ENCODE results near the gene VAV2.
"Not testable (repeated sequence)": the region's sequence is repeated elsewhere in the genome, so short reads cannot be mapped to it uniquely, and the experiment has no call there.

The VAV2 gene

DNA sequence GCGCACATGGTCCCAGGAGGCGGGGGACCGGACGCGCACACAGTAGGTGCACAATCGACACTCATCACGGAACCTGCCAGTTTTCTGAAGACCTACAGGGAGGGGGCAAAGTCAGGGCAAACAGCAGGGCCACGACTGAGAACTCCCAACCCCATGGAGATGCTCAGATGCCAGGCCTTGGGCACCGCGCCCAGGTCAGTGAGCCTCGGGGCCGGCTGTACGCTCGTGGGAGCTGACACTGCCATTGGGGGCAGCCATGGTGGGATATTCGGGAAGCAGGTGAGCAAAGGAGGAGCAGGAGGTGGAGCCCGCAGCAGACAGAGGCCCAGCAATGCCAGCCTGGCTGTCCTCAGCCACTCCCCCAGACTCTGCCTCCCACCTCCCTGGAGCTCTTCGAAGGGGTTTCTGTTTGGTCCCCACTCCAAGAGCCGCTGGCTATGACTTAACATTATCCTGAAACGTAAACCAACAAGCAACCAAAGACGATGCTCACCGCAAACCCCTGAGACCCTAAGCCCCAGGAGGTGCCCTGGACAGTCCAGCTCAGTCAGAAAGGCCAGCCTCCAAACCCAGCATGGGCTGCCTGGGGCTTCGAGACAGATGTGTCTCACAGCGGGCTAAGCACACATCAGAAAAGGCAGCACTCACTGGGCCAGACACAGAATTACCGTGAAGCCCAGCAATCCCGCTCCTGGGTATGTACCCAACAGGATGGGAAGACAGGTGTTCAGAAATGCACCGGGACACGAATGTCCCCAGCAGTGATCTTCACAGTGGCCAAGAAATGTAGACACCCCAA is 78.4 kb downstream of the VAV2 start:
- no peak for DNase-seq

DNA sequence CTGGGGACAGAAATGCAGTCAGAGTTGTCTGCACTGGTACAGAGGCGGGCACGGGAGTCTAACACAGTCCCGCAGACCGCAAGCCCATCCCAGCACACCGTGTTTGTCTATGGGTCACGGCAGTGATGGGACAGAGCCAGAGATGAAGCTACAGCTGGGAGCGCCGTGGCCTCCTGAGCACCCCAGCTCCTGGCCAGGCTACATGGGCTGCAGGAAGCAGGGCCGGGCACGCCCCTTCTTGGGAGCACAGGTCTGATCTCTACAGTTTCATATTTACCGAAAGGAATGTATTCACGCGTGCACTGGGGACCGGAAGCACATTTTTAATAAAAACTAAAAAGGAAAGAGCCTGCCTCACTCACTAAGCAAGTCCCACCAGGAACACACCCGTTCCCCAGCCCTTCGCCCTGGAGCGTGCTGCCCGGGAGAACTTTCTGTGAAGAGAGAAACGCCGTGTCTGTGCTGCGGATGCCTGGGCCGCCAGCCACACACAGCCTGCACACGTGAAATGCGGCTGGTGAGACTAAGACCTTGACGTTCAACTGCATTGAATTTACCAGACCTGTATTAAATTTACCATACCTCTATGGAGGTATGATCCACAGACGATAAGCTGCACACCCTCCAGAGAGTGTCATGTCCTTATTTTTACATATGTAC is 81.1 kb downstream of the VAV2 start:
- DNase-seq = no peak

DNA sequence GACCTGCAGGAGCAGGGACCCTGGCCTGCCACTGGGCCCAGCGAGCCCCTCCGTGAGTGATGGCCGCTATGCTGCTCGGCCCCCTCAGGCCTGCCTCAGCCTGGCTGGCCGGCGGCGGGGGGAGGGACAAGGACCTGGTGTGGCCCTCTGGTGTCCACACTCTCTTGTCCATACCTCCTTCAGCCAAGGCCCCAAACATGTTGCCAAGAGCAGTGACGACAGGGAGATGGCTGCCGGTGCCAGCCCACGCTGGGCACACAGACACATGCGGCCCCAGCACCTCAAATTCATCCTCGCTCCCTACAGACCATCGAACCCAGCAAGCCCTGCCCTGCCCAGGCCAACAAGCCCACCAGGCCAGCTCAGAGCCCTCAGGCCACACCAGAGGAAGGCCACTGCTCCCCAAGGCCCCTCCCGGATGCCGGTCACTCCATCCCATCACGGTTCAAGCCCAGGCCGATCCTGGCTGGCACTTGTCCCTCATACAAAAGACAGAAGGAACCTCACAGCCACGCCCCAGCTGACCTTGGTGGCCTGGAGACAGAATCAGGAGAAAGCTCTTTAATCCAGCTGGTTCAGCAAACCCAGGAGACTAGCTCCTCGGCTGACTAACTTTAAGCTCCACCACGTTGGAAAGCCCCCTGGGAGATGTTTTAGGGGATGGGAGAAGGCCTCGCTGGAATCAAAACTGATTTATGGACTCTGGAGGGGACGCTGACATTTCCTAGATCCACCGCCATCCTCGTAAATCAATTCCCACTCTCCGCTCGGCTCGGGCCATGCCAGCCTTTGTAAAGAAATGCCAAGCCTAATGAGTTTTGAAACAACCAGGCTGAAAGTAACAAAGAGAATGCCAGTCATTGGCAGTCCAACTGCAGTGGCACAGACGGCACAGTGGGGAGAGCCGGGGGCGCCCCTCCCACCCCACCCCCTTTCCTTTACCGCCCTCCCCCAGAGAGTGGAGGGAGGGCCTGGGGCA is 84.9 kb downstream of the VAV2 start:
- no peak for DNase-seq

DNA sequence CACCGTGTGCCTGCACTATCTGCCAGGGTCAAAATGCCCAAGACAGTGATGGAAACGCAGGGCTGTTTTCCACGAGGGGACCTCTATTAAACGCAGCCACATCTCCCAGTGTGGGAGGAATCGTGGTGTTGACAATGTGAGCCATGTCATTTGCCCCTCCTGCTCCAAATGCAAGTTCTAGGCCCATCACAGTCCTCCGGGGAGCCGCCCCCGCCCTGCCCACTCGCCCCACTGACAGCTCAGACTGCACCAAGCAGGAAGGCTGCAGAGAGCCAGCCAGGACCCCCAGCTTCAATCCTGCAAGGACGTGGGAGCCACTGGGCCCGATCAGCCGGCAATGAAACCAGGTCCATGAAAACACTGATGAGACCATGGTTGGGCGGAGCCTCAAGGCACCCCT is 85.9 kb downstream of the VAV2 start:
- DNase-seq = no peak

DNA sequence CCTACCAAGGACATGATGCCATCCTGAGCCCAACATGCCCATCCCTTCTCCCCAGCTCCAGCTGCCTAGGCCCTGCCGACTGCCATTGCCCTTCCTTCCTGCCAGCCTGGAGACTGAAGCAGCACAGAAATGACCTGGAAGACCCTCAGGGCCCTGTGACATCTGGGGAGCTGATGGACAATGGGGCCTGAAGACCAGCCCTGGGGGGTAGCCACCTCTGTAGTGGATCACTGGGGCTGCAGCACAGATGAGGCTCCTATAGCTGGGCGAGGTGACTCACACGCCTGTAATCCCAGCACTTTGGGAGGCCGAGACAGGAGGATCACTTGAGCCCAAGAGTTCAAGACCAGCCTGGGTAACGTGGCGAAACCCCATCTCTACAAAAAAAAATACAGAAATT is 86.6 kb downstream of the VAV2 start:
- DNase-seq = no peak

DNA sequence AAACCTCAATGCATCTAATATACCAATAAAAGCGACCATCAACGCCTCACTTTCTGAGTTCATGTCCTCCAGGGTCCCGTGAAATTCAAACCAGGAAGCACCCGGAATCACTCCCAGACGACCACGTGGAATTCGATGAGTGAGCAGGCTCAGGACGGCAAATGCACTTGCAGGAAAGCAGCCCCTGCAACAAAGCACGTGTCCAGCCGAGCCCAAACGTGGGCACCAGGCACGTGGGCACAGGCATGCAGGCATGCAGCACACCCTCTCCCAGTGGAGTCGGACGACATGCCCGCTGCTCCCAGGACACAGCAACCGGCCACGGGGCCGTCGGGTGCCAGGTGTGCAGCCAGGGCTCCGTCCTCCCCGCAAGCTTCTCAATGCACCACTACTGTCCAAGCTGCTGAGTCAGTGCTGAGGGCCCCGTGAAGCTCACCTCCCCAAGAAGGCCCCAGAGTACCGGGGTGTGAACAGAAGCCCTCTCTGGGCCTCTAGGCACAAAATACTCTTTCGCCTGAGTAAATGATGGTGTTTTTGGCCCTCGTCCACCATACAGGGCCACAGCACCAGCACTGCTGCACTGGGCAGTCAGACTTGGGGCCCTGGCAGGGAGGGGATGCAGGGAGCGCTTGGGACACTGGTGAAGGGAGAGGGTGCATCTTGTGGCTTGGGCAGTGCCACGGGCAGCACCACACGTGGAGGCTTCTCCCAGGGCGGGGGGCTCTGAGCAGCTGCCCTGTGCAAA is 87.6 kb downstream of the VAV2 start:
- DNase-seq = no peak

DNA sequence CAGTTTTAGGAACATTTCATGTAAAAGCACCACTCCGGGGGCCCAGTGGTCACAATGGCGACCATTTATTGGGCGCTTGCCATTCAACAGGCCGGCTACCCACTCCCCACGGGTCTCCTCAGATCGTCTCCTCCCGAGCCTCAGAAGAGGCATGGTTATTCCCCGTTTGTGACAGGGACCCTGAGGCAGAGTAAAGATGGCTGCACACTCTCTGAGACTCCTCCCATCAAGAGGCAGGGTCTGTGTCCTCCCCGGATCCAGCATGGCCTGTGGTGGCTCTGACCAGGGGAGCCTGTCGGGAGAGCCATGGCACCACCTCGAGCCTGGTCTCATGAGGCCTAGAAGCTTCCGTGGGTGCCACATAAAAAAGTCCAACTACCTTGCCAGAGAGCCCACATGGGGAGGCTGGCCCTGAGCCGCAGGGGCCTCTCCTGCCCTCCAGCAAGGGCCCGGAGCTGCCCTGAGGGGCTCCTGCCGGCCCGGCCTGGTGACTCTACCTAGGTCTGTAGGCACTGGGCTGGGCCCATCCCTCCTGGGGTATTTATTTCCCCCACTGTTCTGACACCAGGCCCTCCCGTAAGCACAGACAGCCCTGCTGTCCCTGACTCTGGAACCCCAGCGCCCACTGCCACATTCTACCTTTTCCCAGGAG is 90.8 kb downstream of the VAV2 start:
- DNase-seq = no peak

DNA sequence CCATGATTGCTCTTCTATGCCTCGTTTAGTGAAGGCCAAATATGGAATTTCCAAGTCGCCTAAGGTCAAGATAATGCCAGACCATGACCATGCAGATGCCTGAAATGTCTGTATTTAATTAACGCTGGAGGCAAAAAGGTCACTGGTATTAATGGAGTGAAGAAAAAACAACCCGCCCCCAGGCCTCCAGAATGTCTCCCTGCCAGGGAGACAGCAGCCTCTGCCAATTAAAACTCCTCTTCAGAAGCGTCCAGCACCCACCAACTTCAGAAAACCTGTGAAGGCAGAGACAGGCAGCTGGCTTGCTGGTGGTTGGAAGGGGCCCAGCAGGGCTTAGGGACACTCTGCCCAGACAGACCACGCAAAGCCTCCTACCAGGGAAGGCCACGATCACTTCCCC is 94.4 kb downstream of the VAV2 start:
- DNase-seq = no peak

DNA sequence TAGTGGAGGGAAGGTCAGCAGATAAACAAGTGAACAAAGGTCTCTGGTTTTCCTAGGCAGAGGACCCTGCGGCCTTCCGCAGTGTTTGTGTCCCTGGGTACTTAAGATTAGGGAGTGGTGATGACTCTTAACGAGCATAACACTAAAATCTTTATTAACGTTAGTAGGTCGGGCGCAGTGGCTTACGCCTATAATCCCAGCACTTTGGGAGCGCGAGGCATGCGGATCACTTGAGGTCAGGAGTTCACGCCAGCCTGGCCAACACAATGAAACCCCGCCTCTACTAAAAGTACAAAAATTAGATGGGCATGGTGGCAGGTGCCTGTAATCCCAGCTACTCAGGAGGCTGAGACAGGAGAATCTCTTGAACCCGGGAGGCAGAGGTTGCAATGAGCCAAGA is 96.1 kb downstream of the VAV2 start:
- not testable (repeated sequence) for DNase-seq

DNA sequence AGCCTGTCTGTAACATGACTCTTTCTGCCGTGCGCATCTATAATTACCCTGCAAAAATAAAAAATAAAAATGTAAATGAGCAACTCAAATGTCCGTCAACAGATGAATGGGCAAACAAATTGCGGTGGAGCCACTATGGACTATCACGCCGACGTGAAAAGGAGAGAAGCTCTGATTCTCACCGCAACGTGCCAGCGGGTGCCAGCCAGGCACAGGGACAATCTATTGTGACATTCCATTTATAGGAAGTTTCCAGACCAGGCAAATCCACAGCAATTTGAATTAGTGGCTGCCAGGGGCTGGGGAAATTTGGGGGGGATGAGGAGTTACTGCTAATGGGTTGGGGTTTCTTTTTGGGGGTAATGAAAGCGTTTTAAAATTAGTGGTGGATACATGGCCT is 96.8 kb downstream of the VAV2 start:
- DNase-seq = no peak

DNA sequence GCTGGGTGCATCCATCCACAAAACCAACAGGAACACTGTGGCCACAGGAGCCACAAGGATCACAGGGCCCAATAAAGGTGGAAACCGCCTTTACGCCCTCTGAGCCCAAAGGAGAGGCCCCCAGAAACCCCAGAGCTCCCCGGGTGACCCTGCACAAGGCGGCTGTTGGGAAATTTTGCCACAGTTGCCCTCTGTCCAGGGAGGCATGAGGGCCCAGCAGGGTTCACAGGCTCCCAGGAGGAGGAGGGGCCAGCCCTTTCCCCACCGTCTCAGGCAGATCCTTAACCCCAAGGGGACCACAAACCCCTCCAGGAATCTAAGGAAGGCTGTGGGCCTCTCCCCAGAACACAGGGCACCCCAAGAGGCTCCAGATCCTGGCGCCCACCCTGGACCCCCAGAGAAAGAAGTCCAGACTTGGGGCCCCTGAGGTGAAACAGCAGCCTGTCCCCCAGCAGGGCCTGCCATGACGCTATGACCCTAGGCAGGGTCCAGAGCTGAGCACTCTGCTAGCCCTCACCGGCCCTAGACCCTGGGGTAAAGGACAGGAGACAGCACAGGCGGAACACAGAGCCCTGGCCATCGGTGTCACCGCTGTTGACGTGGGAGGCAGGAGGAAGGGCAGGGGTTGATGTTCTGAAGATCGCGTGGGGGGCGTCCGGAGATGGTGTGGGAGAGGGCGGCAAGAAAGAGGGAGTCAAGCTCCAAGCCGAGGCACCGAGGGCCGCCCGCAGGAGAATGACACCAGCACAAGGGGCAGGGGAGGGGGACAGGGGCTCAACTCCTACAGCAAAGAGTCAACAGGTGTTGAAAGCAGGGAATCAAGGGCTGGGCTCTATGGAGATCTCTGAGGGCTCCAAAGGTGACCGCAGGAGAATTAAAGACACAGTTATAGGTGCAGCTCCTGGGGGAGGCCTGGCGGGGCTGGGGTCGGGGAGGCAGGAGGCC is 97.5 kb downstream of the VAV2 start:
- DNase-seq = no peak

DNA sequence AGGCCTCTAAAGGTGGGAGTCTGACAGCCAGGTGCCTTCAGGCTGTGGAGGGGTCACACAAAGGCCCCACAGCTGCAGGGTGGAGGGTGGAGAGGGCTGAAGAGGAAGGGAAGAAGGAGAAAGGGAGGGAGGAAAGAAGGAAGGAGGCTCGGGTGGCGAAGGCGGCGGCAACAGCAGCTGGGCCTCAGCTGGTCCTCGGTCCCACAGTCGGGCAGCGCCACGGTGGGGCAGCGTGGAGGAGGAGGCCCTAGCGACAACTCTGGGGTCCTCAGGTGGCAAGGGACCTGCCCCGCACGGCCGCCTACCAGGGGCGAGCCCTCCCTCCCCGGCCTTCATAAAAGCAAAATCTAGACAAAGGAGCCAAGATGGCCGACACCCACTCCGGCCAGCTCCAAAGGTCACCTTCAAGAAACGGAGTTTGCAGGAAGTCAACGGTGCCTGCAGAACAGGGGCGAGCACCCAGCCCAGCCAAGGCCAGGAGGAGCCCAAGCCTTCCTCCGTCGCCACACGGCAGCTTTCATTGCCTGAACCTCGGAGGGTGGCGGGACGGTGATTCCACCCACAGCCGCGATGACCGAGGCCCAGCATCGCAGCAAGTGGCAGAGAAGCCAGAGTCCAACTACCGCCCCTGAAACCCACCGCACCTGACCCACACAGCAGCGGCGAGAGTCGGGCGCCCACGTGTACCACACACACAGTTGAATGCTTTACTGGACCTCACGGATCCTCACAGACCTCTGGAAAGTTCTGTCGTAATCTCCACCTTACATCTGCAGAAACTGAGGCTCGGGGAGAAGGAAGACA is 98.7 kb downstream of the VAV2 start:
- DNase-seq = no peak

DNA sequence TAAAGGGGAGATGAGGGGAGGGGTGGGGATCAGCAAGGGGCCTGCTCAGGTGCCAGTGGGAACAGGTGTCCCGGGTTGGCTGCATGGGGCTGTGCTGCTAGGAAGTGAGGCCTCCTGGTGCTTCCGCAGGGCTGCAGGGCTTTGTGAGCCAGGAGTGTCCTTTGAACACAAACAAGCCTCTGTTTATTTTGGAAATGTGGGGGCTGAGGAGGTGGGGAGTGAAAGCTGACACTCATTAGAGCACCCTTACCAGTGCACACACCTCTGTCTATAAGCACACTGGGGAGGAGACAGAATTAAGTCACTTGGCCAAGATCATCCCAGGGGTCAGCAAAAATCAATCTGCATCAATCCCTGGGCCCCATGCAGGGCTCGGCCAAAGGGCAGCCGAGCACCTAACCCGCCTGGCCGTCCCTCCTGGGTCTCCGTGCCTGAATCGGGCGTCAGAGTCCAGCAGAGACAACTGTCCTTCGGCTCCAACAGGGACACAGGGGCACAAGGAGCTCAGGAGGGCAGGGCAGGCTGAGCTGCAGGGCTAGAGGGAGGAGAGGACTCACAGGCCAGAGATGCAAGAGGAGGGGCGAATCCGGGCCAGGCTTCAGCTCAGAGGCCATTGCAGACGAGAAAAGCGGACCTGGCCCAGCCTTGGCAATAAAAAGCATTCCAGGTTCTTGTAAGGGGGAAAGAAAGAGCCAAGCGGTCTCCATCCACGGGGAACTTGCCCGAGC is 99.8 kb downstream of the VAV2 start:
- no peak for DNase-seq

DNA sequence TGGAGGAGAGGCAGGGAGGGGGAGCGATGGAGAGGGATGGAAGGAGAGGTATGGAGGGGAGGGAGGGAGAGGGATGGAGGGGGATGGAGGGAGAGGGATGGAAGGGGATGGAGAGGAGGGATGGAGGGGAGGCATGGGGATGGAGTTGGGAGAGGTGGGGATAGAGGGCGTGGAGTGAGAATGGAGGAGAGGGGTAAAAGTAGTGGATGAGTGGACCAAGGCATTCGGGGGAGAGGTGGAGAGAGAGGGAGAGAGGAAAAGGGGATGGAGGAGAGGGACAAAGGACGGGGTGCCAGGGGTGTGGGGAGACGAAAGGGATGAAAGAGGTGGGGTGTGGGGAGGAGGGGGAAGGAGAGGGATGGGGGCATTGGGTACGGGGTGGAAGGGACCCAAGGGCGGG is 100.4 kb downstream of the VAV2 start:
- no peak for DNase-seq

DNA sequence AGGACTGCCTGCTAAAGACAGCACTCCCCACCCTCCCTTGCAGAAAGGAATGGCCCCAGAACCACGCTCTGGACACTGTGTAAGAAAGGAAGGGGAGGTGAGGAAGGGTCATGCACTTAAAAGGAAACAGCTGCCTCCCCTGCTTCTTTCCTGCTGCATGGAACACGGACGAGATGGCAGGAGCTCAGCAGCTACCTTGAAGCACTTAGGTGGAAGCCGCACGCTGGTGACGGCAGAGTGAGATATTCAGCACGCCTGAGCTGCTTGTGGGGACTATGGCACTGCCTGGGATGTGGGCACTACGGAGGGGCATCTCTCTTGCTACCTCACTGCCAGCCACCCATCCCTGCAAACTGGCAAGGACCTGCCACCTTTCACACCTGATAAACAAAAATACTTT is 101.5 kb downstream of the VAV2 start:
- DNase-seq = no peak

DNA sequence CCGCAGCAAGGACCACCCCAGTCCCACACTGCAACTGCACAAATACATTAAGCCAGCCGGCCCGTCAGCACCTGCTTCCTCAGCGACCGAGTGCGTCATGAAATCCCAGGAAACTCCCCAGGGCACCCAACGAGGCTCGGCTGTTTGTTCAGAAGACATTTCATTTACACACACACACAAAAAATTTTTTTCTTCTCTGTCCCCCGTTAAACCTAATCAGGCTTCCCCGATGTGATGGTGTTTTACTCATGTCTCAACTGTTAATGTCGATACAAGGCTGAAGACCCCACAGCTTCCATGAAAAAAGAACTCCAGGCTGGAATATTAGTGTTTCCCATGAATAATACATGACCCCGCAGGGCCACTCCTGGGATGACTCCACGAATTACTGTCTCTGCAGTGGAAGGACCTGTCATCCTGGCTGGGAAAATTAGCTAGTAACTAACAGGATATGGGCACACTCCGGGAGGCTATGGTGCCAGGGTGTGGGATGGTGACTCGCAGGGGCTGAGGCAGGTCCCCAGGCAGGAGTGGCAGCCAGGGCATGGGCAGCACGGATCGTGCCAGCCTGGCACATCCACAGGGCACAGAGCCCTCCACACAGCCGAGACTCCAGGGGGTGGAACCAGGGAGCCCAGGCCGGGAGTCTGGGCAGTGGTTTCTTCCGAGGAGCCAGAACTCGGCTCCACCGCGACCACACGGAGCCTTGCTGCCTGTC is 102.4 kb downstream of the VAV2 start:
- no peak for DNase-seq

DNA sequence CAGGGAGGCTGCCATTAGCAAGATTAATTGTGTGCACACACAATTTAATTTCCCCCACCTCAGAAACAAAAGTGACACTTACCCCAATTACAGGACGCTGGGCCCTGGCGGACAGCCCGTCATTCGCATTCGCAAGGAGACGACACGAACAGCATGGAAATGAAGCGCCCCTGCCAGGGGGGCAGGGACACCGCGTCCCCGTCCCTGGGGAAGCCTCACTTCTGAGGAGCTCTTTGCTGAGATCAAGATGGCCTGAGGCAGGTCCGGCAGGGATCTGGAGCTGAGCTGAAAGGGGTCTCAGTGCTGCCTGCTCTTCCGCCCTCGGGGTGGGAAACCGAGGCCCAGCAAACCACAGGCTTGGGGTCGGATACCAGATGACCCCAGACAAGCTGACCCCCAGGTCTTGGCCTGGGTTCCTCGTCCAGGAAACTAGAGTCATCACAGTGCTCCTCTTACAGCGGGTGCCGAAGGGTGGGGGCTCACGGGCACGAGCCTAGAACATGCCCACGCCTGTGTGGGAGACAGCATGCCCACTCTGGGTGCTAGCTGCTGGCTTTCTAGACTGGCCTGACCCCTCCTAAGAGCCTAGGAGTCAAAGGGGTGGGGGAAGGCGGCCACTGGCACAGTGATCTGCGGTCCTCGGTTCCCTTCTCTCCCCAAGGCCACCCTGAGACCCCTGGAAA is 103.2 kb downstream of the VAV2 start:
- no peak for DNase-seq
